Activated T-cell treated with anti-CD3 and anti-CD28 coated beads for 4 hours (primary cell): ENCODE measurements around the gene HGFAC.
"Not testable (repeated sequence)": the region's sequence is repeated elsewhere in the genome, so short reads cannot be mapped to it uniquely, and the experiment has no call there.

Source experiments
- DNase-seq: peaks from one replicate; pipeline ENCODE4 v3.0.0-alpha.2; 2020

The HGFAC gene

GRCh38 chr4:3441501-3442459 lies at the start of gene HGFAC:
HGFAC (plus strand) TSS chr4:3441968; CDS start chr4:3442002, 34 bp downstream.
- DNase-seq: no peak

DNA sequence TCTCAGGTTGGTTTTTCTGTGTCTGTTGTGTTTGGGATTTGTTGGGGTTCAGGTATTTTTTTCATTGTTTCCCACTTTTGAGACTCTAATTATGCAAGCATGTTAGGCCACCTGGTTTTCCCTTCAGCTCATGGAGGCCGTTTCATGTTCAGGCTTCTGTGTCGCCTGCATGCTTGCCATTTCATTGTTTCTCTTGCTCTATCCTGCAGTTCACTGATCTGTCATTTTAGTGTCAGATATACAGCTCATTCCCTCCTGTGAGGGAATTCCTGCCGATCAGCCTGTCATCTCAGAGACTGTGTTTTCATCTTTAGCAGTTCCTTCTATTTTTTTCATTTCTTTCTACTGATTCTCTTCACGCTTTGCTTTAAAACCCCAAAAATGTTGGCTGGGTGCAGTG lies 49.4 kb upstream of the HGFAC start:
- no peak for DNase-seq

DNA sequence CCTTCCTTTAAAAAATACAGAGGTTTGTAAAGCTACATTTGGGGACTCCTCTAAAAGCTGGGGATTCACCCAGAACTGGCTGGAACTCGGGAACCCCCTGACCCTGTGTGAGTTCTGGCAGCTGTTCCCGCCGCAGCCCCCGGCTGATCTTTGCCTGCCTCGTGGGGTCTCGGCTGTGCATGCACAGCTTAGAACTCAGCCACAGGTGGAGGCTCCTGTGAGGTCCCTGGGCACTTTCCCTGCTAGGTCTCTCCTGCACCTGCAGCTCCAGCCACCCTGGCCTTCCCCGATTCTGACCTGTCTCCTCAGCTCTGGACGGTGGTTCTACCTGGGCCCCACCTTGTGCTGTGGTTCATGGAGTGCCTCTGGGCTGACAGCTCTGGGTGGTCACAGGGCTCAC lies 48.6 kb upstream of the HGFAC start:
- DNase-seq: no peak

DNA sequence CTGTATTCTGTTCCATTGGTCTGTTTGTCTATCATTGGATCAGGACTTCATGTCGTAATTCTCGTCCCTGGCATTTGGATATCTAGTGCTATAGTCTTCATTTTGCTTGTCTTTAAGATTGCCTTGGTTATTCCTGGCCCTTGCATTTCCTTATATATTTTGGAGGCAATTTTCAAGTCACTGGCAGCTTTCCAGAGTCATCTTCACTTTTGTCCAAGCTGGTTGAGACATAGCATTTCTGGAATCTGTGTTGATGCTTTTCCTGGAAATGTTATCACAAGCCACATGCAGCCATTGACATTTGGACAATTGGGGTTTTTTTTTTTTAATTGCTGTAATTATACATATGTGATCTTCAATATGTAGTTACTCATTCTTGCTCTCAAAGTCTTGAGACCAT lies 45.2 kb upstream of the HGFAC start:
- no peak for DNase-seq

DNA sequence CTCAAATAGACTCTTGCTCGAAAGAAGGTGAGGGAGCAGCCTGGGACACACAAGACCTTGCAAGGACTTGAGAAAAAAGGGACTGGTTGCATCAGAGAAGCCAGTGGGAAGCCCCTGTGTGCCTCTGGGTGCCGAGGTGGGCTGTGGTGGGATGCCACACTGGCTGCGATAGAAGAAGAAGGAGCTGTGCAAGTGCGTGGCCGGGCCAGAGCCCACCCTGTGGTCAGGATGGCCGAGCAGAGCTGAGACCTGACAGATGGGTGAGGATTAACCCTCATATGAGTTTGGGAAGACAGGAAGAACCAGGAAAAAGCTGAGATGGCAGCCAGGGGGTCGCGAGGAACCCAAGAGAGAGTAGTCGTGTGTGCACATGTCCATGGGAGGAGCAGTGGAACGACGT lies 44.6 kb upstream of the HGFAC start:
- DNase-seq: no peak

DNA sequence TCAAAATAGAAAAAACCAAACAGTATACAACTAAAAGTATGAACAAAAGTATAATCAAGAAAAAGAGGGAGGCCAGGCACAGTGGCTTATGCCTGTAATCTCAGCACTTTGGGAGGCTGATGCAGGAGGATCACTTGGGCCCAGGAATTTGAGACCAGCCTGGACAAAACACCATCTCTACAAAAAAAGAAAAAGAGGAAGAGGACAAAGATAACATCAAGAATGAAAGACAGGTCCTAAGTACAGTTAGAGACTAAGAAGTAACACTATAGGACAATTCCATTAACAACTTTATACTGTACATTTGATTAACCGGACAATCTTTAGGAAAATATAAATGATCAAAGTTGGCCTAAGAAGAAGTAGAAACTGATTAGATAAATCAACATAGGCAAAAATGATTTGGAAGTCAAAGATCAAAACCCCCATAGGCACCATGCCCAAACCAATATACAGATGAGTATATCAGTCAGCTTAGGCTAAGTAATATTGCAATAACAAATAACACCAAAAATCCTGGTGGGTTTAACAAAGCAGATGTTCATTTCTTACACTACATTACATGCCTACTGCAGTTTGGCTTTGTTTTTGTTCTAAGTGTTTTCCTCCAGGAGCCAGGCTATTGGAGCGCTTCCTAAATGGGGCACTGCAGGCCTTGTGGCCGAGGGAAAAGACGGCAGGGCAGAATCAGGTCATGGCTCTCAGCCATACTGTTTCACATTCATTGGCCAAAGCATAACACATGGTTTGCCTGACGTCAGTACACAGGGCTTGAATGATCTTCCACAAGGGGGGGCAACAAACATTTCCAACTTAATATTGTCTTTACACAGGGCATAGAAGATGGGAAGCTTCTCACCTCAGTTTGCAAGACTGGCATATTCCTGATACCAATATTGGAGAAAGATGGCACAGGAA lies 42.2 kb upstream of the HGFAC start:
- no peak for DNase-seq

- no peak for DNase-seq
Observed at GRCh38 chr4:3401436-3402171, 40.2 kb upstream of the HGFAC start.

- DNase-seq: no peak
Observed at GRCh38 chr4:3402491-3403347, 39.0 kb upstream of the HGFAC start.

DNA sequence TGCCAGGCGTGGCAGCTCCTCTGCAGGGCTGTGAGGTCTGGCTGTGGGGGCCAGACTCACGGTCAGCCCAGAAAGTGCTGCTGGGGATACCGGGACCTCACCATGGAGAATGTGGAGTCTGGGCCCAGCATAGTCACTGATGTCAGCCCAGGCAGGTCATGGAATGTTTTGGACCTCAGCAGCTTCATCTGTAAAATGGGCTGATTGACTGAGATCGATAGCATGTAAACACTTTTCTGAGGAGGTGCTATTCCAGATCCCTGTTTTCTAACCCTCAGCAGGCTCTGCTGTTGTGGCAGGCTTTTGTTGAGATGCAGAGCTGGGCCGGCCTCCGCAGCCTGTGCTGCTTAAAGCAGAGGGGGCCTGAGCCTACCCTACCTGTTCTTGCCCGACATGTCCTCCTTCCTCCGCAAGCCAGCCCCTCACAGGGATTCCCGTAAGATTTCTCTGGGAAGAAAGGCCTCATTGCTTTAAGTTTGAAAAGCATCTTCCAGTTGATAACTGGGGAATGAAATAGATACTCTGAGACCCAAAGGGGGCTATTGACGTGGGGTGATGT lies 38.3 kb upstream of the HGFAC start:
- no peak for DNase-seq

- DNase-seq: no peak
Observed at GRCh38 chr4:3404546-3404945, 37.2 kb upstream of the HGFAC start.

DNA sequence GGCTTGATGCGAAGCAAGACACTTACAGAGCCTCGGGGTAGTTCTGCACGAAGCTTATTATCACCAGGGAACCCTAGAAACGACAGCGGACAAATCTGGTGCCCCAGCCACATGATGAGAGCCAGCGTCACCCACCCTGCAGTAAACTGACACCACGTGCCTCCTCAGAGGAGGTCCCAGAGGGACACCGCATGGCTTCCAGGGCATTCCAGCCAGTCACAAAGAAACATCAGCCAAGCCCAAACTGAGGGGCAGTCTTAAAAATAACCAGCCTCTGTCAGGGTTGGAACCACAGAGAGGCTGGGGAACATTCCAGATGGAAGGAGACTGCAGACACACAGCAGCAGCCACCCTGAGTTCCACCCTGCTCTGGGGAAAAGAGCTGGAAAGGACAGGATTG lies 36.6 kb upstream of the HGFAC start:
- DNase-seq: no peak

DNA sequence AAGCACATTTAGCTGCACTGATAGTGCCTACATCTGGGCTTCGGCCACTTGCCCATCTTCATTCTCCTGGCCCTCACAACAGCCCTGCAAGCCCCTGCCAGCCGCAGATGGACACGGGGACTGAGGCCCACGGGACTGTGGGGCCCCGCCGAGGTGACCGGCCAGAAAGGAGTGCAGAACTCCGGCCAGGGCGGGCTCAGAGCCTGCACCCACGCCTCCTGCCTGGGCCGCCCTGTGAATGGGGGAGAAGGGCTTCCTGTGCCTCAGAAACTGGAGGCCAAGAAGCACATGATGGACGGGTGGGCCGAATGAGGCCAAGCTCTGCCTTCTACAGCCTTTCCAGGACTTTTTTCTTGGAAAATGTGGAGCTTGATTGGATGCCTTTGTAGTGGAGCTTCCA lies 35.7 kb upstream of the HGFAC start:
- DNase-seq: no peak

GRCh38 chr4:3406431-3406830 lies 35.3 kb upstream of the HGFAC start:
- no peak for DNase-seq

DNA sequence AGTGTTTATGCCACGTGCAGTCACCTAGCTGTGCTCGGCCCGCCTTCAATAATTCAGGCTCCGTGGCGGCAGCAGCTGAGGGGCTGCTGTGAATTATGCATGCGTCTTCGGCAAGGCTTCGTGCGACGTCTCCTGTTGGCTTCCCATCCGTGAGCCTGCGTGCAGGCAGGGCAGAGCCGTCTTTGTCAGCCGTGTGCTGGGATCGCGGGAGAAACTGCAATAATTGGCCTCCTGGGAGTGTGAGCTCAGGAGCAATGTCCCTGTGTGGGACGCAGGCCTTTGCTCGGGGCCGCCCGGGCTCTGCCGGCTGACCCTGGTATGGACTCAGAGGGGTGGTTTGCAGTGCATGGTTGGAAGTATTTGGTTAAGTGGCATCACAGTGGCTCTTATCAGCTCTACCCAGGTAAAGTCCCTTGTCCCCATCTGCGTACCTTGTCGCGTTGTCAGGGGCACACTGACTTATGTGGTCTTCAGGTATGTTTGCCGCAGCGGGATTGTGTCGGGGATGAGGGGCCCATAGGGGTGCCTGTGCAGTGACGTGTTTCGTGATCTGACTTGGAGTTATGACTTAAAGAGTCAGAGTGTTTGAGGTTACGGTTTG lies 34.5 kb upstream of the HGFAC start:
- no peak for DNase-seq

DNA sequence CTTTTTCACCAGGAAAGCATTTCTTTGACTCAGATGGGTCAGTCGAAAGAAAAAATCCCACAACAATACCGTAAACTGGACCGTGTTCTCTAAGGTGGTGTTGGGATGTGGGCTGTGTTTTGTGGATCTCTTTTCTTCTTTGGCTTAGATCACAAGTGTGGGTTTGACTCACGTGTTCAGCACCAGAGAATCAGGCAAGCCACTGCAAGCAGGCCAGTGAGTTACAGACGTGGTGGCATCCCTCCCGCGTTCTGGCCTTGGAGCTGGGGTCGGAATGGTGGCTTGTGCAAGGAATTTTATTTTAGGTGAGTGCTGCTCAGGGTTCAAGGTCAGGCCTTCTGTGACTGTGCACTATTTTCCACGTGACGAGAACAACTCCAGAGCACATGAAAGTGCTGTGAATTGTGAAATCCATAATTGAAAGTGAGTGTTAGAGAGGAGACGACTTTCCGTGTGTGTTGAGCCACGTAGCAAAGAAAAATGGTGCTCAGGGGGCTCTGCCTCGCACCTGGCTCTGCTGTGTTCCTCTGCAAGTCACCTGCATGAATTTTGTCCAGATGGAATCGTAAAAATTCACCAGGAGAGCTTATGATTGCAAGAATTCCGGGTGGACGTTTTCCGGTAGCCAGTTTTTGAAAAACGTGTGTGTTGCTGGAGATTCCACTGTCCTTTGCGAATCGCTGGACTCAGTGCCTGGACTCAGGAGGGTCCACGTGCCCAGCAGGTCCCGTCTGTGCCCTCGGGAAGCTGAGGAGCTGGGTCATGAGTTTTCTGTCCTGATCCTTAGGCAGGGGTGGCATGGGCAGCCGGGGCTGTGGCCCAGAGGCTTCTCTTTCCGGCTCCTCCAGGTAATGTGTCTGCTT lies 33.6 kb upstream of the HGFAC start:
- no peak for DNase-seq

DNA sequence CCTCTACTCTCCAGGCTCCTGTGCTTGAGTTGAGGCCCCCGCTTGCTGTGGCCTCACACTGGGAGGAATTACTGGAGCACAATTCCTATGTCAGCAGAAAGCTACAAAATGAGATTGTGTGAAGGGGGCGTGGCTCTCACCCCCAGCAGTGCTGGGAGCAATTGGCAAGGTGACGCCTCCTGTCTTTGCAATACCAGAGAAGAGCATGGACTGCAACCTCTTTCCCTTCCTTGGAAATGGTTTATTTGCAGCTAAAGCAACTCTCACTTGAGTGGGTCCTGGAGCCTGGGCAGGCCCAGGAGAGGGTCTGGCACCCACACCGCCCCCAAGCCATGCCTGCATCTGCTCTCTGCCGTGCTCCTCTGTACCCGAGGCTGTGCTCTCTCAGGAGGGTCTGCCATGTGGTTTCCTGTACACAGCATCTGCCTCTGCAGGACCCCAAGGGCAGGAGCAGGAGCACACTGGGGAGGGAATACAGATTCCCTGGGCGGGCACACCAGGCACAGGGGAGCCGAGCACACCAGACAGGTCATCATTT lies 32.9 kb upstream of the HGFAC start:
- no peak for DNase-seq

DNA sequence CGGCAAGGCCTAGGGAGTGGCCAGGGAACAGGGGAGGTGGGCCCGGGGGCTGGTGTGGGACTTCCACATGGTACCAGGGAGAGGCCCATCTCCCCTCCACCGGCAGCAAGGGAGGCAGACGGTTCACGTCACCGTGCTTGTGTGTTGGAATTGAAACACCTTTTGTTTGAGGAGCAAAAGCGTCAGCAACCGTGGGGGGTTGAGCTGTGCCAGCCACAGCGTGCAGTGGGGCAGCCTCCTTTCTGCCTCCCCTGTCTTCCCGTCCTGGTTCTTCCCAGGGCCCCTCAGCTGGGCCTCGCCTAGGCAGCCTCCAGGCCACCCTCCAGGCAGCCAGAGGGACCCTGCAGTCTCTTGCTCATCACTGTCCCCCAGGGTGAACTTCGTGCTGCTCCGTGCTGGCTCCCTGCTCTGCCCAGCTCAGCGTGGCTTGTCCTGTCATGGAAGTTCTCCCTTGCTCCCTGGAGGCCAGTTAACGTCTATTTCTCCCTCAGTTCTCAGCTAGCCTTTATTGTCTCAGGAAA lies 32.1 kb upstream of the HGFAC start:
- no peak for DNase-seq

DNA sequence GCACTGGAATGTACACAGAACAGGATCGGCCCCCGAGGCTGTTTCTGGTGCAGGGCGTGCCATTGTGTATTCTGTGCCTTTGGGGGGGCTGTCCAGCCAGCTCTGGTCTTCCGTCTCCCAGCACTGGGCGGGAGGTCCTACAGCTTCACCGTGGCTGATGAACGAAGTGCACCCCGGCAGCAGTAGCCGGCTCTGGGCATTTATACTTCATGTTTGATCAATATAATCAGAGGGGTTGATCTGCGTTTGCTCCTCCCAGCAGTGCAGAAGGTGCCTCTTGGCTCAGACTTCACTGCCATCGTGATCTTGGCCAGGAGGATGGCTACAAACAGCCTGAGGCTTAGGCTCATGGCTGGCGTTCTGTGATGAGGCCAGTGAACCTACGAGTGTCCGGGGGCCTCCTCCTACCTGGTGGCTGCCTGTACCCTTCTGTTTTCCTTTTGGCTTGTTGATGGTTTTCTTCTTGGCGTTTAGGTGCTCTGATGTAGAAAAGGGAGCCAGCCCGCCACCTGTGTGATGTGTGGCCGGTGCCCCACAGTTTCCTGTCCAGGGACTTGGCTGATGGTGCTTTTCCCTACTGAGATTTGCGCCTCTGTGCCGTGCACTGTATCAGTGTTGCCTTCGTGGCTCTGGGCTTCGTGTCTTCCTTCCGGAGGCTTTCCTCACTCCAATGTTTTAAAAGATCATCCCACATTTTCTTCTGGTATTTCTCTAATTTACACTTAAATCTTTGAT lies 31.2 kb upstream of the HGFAC start:
- no peak for DNase-seq

DNA sequence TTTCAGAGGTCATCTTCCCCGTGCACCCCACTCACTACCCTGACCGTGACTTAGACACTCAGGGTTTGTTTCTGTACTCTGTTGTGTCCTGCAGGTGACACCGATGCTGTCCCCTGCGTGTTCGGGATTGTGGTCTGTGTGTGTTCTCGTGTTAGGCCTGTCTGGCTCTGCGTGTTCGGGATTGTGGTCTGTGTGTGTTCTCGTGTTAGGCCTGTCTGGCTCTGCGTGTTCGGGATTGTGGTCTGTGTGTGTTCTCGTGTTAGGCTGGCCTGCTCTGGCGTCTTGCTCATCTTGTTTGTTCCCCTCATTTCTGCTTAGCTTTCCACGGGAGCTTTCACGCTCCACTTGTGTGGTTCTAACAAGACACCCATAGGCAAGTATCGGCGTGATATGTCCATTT lies 30.6 kb upstream of the HGFAC start:
- DNase-seq: not testable (repeated sequence)
